Activated CD4-positive, alpha-beta T cell treated with anti-CD3 and anti-CD28 coated beads for 4 hours (primary cell): ENCODE results near the gene WDTC1.

Experiments used
- DNase-seq, 2 donors: peaks; one replicate each; pipeline ENCODE4 v3.0.0-alpha.2; 2020

Gene WDTC1

GRCh38 chr1:27303509-27303908 lies 69.1 kb downstream of the WDTC1 start:
- DNase-seq, result no peak

DNA sequence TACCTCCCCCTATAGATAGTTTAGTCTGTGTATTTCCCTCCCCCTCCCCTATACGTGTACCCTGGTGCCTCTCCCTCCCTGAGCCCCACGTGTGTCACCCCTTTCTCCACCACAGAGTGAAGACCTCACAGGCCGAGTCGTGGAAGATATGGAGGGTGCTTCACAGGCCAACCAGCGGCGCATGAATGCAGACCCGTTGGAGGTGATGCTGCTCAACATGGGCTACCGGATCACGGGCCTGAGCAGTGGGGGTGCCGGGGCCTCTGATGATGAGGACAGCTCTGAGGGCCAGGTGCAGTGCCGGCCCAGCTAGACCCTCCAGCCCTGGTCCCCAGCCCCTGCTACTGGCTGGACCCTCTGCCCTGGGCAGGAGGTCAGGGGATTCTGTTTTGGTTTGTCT lies 71.6 kb downstream of the WDTC1 start:
- DNase-seq, result no peak

GRCh38 chr1:27306892-27307761 lies 72.7 kb downstream of the WDTC1 start:
- no peak for DNase-seq

DNA sequence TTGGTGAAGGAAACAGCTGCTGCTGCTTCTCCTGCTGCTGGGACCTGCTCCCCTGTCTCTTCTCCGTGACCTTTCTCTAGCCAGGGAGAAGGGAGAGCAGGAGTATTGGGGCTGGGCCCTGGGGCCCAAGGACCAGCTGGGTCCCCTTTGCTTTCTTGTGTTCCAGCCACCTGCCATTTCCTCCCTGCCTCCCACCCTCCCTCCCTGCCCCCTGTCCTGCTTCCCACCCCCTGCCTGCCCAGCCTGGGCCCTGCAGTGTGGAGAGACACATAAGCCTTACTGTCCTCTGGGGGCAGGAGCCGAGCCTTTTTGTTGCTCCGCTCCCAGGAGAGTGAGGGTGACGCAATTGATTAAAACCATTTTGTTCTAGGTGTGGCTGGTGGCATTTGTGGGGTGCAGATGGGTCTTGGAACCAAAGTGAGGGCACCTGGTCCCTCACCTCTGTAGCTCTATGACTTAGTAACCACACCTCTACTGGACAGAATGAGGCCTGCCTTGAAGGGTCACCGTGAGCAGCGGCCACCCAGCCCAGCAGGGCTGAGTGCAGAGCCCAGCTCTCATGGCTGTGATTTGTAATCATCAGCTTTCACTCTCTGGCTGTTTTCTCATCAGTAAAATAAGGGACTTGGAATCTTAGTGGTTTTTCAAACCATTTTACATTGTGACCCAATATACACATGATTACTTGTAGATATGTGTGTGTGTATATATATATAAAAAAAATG lies 73.6 kb downstream of the WDTC1 start:
- DNase-seq, result no peak

GRCh38 chr1:27314169-27314568 lies 79.7 kb downstream of the WDTC1 start:
- no peak for DNase-seq

GRCh38 chr1:27314737-27315136 lies 80.3 kb downstream of the WDTC1 start:
- no peak for DNase-seq

GRCh38 chr1:27316860-27317259 lies 82.4 kb downstream of the WDTC1 start:
- no peak for DNase-seq

DNA sequence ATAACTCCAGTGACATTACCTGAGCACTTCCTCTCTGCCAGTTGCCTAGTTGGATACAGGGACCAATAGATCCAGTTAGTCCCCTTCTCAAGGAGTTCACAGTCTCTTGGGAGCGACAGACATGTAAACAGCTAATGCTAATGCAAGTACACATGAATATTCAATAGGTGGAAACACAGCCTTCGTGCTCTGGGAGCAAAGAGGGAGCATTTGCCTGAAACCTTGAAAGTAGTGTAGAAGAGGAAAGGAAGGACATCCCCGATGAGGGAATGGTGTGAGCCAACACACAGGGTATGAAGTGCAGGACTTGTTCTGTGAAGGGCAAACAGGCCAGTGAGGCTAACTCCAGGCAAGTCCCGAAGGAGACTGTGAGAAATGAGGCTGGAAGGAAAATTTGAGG lies 83.7 kb downstream of the WDTC1 start:
- DNase-seq, result no peak

- no peak for DNase-seq
These were observed 84.2 kb downstream of the WDTC1 start for GRCh38 chr1:27318596-27318995.

- peak; percentile 94 to 96 for DNase-seq
These were observed 87.6 kb downstream of the WDTC1 start, which contains the start of gene TMEM222 for GRCh38 chr1:27321813-27322568. TSS of gene TMEM222 (plus strand) at chr1:27322163. CDS start at chr1:27322198, 35 bp downstream.

DNA sequence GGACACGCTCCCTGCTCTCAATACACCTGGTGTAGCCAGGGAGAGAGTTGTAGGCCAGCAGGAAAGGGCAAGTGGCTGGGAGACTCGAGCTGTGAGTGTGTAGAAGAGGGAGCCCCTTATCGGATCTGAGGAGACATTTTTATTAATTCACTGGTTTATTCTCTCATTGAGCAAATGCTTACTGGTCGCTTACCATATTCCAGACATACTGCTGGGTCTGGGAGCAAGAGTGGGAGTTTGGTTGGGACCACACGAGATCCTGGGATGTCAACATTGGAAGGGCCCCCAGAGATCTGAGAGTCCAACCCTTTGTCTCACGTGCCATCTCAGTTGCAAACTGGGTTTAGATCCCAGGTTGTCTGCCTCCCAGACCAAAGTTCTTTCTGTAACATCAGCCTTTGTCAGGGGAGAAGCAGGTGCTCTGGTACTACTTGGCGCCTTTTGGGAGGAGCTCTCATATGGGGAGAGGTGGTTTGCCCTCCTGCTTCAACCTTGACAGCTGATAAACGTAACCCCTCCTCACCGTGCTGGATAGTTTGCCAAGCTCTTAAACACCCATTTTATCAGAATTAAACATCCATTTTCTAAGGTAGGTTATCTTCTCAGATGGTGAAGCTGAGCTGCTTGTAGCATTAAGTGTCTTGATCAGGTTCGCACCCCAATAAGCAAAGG lies 88.3 kb downstream of the WDTC1 start:
- DNase-seq, result no peak

GRCh38 chr1:27325286-27325685 lies 90.9 kb downstream of the WDTC1 start:
- DNase-seq, result no peak

GRCh38 chr1:27327964-27328363 lies 93.5 kb downstream of the WDTC1 start:
- DNase-seq, result no peak

DNA sequence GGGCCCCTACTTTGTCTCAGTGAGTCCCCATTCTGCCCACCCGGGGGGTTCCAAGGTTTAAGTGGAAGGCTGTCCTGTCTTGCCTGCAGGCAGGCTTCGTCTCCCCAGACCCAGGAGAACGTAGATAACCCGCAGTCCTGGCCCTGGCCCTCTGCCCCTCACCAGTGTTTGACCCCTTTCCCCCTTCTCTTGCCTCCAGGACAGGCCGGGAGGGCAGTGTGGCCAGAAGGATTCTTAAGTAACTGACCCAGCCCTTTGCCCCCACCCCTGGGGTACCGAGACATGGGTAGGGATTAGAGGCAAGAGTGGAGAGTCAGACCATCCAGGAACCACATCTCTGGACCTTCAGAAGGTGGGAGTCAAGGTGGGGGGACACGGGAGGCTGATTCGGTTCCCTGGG lies 96.4 kb downstream of the WDTC1 start:
- DNase-seq, result no peak

- DNase-seq, result no peak
These were observed 97.0 kb downstream of the WDTC1 start for GRCh38 chr1:27331426-27331825.

GRCh38 chr1:27331922-27332321 lies 97.5 kb downstream of the WDTC1 start:
- no peak for DNase-seq

- DNase-seq, result peak; percentile 49 to 52
These were observed 98.3 kb downstream of the WDTC1 start for GRCh38 chr1:27332536-27333281.

- no peak for DNase-seq
These were observed 99.4 kb downstream of the WDTC1 start for GRCh38 chr1:27333717-27334279.

- no peak for DNase-seq
These were observed 101.3 kb downstream of the WDTC1 start for GRCh38 chr1:27335506-27336422.

DNA sequence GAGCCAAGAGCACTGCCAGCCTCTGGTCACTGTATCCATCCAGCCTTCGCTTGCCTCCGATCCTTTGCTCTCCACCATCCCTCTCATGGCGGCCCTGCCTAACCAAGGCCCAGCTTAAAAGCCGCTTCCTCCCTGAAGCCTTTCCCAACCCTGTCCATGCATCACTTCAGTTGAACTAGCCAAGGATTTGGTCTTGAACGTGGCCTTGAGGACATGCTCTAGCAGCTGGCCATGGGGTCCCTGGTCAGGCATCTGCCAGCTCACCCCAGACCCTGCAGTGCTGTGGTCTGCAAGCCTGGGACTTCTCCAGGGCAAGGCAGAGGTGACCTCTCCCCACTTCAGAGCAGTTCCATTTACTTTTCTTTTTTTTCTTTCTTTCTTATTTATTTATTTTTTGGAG lies 102.3 kb downstream of the WDTC1 start:
- DNase-seq, result no peak

DNA sequence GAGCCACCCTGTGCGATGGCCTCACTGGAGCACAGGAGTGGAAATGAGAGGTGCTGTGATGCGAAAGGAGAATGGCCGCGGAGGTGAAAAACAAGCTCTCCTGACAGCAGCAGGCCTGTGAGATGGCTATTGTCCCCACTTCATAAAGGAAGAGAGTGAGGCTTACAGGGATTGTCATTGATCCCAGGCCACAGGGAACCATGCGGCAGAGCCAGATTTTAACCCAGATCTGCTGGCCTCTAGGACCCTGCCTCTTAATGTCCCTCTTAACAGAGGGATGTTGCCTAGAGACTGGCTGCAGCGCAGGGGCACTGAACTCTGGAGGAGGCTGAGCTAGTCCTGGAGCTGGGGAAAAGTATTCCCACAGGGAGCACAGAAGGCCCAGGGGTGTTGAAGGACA lies 104.3 kb downstream of the WDTC1 start:
- DNase-seq, result no peak
